ENCODE measurements around the gene PDIA5.

PDIA5 gene

DNA sequence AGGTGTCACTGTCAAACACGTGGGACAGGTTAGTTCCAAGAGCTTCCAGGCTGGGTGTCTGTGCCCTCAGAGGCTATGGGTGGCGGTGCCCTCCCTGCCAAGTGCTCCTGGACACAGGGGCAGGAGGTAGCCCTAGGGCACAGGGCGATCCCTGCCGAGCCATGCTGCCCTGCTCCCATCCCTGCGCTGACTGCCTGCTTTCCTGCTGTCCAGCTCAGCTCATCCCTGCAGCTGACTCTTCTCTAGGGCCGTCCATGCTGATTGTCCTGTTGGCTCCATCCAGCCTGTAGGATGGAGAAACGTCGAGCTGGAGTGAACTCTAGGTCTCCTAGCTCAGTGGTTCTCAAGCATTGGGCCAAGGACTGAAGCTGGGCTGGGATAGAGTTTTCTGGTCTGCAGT, 3.7 kb downstream of the PDIA5 start:
- Histone ChIP-seq H3K9me2 (ENCODE audit: low read depth, low read length) (no peaks in the 10 kb centered on the region), H4K20me1 (ENCODE audit: insufficient read depth, low read length) (no peaks in the 10 kb centered on the region), H3K4me3 (ENCODE audit: low read depth, low read length, poor library complexity, severe bottlenecking) (no peak overlapping the region), H3K4me1 (ENCODE audit: insufficient read depth, low read length, severe bottlenecking) (peaks cover 12% of the 10 kb centered on the region), H2AFZ (ENCODE audit: low read length) (no peak overlapping the region), H3F3A (ENCODE audit: insufficient read depth, low read length) (no peaks in the 10 kb centered on the region), H3K27me3 (ENCODE audit: insufficient read depth, low read length) (no peaks in the 10 kb centered on the region), H3K4me2 (ENCODE audit: low read length) (no peak overlapping the region), H3K79me2 (ENCODE audit: insufficient read depth, low read length) (peaks cover 5% of the 10 kb centered on the region; the same call in 1 of the 2 replicates), H3K9ac (ENCODE audit: low read length) (no peak overlapping the region), H3K9me3 (ENCODE audit: low read length) (no peaks in the 10 kb centered on the region), H3K27ac (ENCODE audit: low read depth, low read length, poor library complexity, severe bottlenecking) (no peak overlapping the region), H3K36me3 (ENCODE audit: insufficient read depth, low read length) (0 out of 2 replicates have a peak, but pooled peaks cover 4% of the 10 kb centered on the region)
- TF ChIP-seq, protein P1, sequence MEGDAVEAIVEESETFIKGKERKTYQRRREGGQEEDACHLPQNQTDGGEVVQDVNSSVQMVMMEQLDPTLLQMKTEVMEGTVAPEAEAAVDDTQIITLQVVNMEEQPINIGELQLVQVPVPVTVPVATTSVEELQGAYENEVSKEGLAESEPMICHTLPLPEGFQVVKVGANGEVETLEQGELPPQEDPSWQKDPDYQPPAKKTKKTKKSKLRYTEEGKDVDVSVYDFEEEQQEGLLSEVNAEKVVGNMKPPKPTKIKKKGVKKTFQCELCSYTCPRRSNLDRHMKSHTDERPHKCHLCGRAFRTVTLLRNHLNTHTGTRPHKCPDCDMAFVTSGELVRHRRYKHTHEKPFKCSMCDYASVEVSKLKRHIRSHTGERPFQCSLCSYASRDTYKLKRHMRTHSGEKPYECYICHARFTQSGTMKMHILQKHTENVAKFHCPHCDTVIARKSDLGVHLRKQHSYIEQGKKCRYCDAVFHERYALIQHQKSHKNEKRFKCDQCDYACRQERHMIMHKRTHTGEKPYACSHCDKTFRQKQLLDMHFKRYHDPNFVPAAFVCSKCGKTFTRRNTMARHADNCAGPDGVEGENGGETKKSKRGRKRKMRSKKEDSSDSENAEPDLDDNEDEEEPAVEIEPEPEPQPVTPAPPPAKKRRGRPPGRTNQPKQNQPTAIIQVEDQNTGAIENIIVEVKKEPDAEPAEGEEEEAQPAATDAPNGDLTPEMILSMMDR (IDR thresholded peaks at IDR 0.05; ENCODE audit: low read length), result no peak
- TF ChIP-seq EZH2 (IDR thresholded peaks at IDR 0.05; ENCODE audit: borderline replicate concordance, low read length), result no peak

DNA sequence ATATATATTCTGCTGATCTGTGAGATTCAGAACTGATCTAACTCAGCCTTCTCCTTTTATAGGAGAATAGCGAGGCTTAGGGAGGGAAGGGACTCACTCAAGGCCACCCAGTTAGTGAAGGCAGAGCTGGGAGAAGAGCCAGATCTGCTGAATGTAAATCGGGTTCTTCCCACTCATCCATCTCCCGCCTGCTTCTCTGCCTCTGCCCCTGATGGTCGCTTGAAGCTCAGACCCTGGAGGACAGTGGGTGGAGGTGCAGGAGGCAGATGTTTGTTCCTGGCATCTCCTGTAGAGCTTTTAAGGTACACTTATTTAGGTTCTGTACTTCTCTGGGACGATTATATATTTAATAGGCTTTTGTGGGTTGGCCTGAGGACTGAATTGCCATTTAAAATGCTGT, 4.3 kb downstream of the PDIA5 start:
- Histone ChIP-seq H4K20me1 (ENCODE audit: insufficient read depth, low read length) (no peaks in the 10 kb centered on the region), H3K79me2 (ENCODE audit: insufficient read depth, low read length) (peaks cover 5% of the 10 kb centered on the region; the same call in 1 of the 2 replicates), H2AFZ (ENCODE audit: low read length) (no peak overlapping the region), H3F3A (ENCODE audit: insufficient read depth, low read length) (no peaks in the 10 kb centered on the region), H3K9me2 (ENCODE audit: low read depth, low read length) (no peaks in the 10 kb centered on the region), H3K9ac (ENCODE audit: low read length) (no peak overlapping the region), H3K36me3 (ENCODE audit: insufficient read depth, low read length) (0 out of 2 replicates have a peak, but pooled peaks cover 4% of the 10 kb centered on the region), H3K27me3 (ENCODE audit: insufficient read depth, low read length) (no peaks in the 10 kb centered on the region), H3K27ac (ENCODE audit: low read depth, low read length, poor library complexity, severe bottlenecking) (no peak overlapping the region), H3K4me3 (ENCODE audit: low read depth, low read length, poor library complexity, severe bottlenecking) (no peak overlapping the region), H3K9me3 (ENCODE audit: low read length) (no peaks in the 10 kb centered on the region), H3K4me2 (ENCODE audit: low read length) (no peak overlapping the region), H3K4me1 (ENCODE audit: insufficient read depth, low read length, severe bottlenecking) (peaks cover 12% of the 10 kb centered on the region)
- TF ChIP-seq EZH2 (IDR thresholded peaks at IDR 0.05; ENCODE audit: borderline replicate concordance, low read length), result no peak
- TF ChIP-seq, protein P1 (IDR thresholded peaks at IDR 0.05; ENCODE audit: low read length), result no peak

DNA sequence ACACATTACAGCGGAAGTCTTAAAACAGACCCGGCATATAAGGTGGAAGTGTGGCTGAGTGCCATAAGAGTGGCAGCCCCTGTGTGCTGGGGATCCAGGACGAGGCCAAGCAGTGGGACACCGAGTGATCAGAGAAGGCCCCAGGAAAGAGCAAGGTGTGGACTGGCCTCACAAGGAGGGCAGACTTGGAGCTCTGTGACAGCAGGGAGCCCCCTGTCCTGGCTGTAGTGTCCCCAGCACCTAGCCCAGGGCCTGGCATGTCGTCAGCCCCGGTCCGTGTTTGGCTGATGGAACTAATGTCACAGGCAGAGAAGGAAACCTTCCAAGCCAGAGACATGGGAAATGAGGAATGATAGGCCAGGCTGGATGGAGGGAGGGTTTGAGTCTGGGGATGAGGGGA, 4.8 kb downstream of the PDIA5 start:
- H3K4me1 ChIP-seq (ENCODE audit: insufficient read depth, low read length, severe bottlenecking), result peaks cover 12% of the 10 kb centered on the region
- no peak overlapping the region for H2AFZ ChIP-seq (ENCODE audit: low read length)
- H3K4me2 ChIP-seq (ENCODE audit: low read length), result no peak overlapping the region
- TF ChIP-seq, protein P1 (IDR thresholded peaks at IDR 0.05; ENCODE audit: low read length), result no peak
- TF ChIP-seq EZH2 (IDR thresholded peaks at IDR 0.05; ENCODE audit: borderline replicate concordance, low read length), result no peak
- peaks cover 5% of the 10 kb centered on the region; the same call in 1 of the 2 replicates for H3K79me2 ChIP-seq (ENCODE audit: insufficient read depth, low read length)
- H3K9ac ChIP-seq (ENCODE audit: low read length), result no peak overlapping the region
- H3K9me3 ChIP-seq (ENCODE audit: low read length), result no peaks in the 10 kb centered on the region
- H3K27ac ChIP-seq (ENCODE audit: low read depth, low read length, poor library complexity, severe bottlenecking), result no peak overlapping the region
- no peaks in the 10 kb centered on the region for H3K9me2 ChIP-seq (ENCODE audit: low read depth, low read length)
- H3K4me3 ChIP-seq (ENCODE audit: low read depth, low read length, poor library complexity, severe bottlenecking), result no peak overlapping the region
- H3K27me3 ChIP-seq (ENCODE audit: insufficient read depth, low read length), result no peaks in the 10 kb centered on the region
- H3K36me3 ChIP-seq (ENCODE audit: insufficient read depth, low read length), result 0 out of 2 replicates have a peak, but pooled peaks cover 4% of the 10 kb centered on the region
- no peaks in the 10 kb centered on the region for H3F3A ChIP-seq (ENCODE audit: insufficient read depth, low read length)
- no peaks in the 10 kb centered on the region for H4K20me1 ChIP-seq (ENCODE audit: insufficient read depth, low read length)
